Forelimb muscle (tissue), 1 donor: ENCODE results near the gene CELF4. TPM values are rescaled to one million over a fixed set of nuclear protein-coding genes. Genes with fewer than 3 reads are reported as not detected.
A peak's percentile ranks its signal among the peaks of the same experiment; 100 is the strongest.

Experiments
- DNase-seq: peaks from one replicate; pipeline ENCODE4 v3.0.0-alpha.2; 2013; ENCODE audit warnings: low read depth
- polyA plus RNA-seq: library from polyadenylated mRNA; unstranded; fragments of 120-200 nt; gene quantifications from one replicate; pipeline ENCODE4 v1.2.1, GENCODE V29; 2013; ENCODE audit not compliant: insufficient read length

CELF4 gene
- polyA plus RNA-seq, 1 donor: 1.1 TPM

DNA sequence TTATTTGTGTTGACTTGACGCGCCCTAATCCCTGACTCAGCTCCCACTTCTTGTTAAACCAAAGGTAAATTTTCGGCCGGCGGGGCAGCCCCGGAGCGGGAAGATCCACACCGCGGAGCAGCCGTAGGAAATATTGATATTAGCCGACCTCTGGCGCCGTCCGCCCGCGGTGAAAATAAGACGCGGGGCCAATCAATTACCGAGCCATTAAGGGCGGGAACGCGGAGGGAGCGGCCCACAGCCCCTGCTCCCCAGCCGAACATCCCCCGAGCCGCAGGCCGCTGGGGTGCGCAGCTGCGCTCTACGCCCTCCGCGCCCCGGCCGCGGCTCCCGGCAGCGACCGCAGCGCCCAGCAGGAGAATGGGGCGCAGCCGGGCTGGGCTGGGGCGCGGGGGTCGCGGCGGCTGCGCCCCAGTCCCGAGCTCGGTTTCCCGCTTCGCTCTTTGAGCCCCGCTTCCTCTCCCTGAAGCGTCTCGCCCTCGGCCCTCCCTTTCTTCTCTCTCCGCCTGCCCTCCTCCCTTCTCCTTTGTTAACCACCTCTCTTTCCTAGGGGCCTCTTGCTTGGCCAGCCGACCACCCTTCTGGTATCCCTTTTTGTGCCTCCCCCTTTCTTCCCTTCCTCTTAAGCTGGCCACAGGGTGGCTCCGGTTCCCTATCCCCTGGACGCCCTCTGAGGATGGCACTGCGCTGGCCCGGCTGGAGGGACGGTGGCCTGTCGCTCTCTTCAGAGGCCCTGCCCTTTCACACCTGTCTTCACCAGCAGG is 40.9 kb downstream of the CELF4 start:
- no peak for DNase-seq

DNA sequence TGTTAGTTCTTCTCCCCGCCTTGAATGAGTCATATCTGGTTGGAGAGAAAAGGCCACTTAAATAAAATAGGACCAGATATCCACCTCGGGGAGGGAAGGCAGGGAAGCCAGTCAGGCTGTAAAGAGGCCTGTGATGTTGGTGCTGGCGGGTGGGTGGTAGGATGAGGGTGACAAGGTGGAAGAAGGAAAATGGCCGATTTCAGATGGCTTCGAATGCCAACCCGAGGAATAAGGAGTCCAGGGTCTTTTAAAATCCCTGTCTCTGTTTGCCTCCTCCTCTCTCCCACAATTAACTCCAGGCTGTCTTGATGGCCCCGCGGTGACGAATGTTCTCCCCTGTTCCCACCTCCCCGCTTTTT is 41.5 kb downstream of the CELF4 start:
- DNase-seq: no peak

DNA sequence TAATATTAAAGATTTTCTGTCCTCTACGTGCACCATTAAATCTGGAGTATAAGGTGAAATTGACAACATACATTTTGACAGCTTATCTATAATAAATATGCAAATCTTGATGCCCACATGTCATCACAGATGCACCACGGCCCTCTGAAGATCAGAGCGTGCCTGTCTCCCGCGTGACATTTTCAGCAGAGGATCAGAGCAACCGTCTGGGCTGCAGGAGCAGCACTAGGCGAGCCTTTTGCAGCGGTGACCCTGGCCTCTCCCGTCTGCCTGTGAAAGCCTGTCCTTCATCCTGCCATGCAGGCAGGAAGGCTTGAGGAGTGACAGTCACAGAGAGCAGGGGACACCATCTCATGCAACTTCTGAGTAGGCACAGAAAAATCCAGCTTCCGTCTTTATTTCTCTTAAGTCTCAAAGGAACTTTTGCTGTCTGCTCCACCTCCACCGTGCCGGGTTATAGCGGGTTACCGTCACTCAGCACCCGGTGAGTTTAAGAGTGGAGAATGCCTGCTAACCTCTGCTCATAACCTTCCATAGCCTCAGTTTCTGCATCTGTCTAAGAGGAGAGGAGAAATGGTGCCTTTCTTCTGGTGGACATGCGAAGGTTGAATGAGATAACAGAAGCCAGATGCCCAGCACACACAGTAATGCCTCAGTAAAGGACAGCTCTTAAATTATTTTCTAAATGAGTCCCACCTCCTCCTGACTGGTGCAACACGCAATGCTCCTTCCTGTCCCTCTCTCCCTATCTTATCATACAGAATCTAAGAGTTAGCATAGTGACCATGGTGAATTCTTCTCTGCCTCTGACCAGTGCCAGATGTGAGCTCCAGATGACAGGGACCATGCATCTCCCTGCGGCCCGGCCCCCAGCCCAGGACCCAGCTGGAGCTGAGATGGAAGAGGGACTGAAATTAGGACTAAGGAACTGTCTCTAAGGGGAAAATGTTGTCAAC is 43.8 kb downstream of the CELF4 start:
- no peak for DNase-seq

DNA sequence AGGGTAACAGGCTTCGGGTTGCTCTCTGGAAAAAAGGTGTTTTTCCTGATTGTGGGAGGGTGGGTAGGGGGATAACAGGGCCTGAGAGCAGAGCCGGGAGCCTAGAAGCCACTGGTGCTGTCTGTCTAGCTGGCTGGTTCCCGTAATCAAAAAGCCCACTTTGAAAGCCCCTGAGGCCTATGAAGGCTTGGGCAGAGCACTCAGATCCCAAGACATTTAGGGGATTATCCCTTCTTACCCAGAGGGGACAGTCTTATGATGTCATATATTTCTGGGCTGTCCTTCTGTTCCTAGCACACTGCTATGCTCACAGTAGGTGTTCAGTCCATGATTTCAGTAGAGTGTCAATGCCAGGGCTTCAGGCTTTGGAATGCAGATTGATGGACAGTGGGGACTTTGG is 45.1 kb downstream of the CELF4 start:
- DNase-seq: no peak

DNA sequence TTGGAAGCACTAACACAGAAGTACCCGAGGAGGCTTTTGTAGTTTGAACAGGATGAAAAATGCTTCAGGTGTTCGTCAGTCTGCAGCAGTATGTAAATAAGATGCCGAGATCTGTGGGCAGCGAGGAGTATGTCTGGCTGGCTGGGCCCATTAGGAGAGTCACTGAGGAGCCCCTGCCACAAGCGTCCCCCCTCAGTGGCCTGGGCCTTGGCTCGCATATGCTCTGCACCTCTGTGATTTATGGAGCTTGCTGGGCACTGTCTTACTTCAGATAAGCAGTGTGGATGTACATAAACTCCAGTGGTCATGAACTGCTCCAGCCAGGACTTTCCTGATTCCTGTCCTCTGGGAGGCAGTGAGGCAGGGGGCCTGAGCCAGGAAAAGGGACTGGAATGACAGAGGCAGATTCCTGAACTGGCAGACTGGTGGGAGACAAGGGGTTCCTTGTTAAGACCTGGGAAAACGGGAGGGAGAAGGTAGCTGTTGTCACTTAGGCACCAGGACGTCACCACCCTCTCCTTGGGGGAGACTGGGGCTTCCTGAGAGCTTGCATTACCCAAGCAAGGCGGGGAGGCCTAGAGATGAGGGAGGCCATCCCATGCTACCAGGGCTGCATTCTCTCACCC is 46.0 kb downstream of the CELF4 start:
- no peak for DNase-seq

DNA sequence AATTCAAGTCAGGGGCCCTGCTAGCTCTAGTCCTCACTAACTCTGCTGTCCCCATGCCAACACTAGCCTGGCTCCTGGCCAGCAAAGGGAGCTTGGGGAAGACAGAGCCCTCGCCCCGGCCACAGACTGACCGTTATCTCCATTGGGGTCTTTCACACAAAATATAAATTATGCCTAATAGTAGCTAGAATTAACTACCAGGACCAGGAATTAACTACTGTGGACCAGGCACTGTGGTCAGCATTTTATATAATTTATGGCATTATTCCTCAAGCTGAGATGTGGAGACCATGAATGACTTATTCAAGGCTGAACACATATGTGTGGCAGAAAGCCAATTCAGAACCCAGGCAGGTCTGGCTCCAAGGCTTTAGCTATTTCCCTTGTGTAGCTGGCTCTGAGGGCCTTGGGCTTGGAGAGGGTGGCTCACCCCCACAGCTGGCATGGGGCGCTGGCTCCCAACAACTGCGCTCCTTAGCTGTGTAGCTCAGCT is 49.2 kb downstream of the CELF4 start:
- DNase-seq: no peak

DNA sequence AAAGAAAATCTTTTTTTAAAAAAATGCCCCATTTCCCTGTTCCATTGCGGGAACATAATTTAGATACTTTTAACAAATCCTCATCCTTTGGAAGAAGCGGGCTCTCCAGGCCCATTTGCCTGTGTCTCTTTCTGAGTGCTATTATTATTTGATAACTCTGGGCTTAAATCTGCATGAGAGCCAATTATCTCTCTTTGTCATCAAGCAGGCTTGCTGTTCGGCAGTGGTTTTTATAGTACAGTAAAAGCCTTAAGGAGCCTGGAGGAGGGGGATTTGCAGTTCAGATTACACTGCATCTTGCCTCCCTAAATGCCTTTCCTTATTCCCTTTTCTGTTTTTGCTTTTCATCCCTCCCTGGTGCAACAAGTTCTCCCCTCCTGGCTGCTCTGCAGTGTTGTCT is 50.6 kb downstream of the CELF4 start:
- DNase-seq: no peak

DNA sequence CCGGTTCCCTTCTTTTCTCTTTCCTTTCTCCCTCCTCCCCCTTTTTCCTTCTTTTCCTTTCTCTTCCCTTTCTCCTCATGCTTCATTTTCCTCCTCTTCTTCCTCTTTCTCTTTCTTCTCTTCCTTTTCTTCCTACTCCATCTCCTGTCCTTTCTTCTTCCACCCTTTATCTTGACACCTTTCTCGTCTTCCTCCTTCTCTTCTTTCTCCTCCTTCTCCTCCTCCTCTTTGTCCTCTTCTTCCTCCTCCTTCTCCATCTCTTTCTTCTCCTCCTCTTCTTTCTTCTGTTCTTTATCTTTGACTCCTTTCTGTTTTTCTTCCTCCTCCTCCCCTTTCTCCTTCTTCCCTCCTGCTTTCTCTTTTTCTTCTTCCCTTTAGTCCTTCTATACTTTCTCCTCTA is 53.2 kb downstream of the CELF4 start:
- DNase-seq: no peak

DNA sequence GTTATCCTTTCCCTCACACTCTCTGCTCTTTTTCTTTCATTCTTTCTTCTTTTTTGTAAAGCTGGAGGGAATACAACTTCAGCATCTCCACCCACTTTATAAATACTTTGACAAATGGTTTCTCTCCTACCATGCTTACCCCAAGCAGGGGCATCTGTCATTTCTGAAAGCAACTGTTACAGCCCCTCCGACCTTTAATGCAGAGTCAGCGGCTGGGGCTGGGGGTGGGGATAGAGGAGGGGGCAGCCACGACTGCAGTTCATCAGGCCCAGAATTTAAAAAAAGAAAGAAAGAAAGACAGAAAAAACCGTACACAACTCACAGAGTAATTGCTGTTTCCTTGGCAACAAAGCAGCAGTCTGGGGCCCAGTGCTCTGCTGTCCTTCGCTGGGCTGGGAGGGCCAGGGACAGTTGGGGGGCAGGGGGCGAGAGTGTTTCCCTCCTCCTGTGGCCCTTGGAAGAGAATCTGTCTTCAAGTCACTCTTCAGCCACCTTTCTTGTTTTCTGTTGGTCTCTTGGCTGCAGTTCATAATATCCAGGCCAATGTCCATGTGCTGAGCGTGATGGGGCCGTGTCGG is 53.8 kb downstream of the CELF4 start:
- no peak for DNase-seq

DNA sequence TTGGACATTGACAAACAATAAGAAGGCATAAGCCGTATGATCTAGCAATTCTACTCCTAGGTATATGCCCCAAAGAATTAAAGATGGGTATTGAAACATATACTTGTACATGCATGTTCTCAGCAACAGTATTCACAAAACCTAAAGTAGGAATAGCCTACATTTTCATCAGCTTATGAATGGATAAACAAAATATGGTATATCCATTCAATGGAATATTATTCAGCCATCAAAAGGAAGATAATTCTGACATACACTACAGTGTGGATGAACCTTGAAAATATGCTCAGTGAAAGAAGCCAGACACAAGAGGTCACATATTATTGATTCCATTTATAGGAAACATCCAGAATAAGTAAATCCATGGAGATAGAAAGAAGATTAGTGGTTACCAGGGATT is 56.0 kb downstream of the CELF4 start:
- no peak for DNase-seq

DNA sequence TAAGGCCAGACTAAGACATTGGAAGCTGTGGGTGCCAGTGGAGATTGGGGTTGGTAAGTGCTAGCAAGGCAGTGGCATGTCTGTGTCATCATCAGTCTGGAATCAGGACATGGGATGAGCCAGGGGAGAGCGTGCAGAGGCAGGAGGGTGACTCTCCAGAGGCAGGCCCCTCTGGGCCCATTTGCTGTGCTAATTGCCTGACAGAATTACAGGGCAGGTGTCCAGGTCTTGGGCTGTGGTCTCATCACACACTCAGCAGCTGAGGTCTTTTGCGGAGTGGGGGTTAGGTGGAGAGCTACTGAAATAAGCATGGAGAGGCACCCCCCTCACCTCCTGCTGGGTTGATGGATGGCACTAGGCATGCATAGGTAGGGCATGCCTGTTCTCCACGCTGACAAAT is 57.4 kb downstream of the CELF4 start:
- DNase-seq: no peak

DNA sequence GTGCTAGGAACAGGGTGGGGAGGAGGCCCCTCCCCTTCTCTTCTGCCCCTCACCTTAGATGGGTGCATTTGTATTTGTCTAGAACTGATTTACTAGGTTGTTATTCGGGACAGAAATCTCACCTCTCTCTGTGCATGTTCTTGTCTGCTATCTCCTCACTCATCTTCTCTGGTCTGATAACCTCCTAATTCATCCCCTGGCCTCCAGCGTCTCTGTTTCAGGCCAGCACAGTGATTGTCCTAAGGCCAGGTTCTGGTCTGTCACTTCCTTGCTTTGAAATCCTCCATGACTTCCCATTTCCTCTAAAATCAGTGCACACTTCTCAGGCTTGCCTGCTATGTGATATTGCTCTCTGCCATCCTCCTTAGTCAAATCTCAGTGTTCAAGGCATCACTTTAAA is 58.4 kb downstream of the CELF4 start:
- no peak for DNase-seq

DNA sequence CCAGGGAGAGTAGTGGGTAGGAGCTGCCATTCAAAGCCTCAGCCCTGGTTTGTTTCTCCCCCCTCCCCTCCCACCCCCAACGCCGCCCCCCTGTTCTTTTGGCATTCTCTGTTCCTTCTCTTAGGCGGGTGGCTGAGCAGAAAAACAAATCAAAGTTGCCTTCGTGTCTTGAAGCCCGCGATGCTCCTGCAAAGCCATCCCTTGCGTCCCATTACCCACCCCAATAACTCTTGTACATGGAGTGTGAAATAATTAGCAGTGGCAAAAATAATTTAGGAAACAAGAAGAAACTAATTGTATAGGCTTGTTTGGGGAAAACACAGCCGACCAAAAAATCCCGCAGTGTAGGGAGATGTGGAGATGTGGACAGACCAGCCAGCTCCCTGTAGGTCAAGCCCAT is 59.6 kb downstream of the CELF4 start:
- DNase-seq: no peak

DNA sequence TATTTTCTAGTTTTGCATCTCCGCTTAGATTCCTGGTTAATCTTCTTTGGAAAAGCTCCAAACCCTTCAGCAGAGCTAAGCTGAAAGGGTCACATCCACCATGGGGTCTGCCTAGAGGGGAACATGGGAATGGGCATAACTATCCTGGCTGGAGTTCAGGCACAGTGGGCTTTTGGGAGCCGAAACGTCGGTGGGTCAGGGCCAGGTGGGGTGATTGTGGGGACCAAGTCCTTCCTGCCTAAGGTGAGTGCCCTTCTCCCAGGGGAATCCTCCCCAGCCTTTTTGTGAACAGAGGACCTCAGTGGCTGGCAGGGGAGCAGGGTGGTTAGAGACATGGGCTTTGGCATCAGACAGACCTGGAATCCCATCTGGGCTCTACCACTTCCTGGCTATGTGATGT is 60.3 kb downstream of the CELF4 start:
- DNase-seq: no peak

DNA sequence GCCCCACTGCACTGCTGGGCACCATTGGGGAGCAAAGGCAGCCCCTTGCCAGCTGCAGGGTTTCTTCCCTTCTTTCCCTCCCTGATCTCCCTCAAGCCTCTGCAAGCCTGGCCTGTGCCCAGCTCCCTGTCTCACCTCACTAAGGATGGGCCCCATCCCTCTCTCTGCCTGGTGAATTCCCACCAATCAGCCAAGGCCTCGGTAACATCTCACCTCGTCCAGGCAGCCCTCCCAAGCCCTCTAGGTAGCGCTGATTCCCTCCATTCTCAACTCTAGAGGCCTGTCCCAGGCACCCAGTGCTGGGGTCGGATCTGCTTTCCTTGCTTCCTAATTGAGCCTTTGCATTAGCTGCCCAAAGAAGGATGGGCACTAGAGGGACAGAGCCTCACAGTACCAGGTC is 63.0 kb downstream of the CELF4 start:
- DNase-seq: no peak

DNA sequence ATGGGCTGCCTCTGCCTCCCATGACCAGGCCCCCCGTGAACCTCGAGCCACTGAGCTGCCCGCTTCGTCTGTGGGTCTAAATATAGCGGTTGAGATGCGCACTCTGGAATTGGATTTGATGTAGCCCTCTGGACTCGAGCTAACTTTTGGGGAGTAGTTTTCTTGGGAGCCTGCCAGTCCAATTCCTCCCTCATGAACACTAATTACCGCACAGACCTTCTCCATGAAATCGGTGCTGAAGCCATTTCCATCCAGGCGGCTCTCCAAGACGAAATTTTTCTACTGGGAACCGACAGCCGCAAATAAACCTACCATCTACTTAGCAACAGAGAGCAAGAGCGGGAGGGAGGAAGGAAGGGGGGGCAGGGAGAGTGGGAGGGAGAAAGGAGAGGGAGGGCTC is 63.6 kb downstream of the CELF4 start:
- peak; percentile 32 for DNase-seq

DNA sequence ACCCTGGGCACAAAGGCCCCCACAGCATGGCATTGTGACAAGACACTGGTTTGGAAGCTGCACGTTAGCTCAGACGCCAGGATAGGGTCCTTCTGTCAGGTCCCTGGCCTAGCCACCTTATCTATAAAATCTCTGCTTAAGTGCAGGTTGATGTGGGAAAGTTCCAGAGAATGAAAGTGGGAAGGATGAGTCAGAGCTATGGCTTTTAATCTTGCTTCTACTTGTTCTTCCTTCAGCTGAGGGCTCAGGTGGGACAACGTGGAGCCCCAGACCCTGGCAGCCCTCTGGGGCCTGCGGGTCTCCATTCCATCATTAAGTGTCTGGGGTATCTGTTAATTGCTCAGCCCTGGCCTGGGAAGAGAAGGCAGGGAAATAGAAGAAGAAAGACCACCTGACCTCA is 64.5 kb downstream of the CELF4 start:
- DNase-seq: no peak

DNA sequence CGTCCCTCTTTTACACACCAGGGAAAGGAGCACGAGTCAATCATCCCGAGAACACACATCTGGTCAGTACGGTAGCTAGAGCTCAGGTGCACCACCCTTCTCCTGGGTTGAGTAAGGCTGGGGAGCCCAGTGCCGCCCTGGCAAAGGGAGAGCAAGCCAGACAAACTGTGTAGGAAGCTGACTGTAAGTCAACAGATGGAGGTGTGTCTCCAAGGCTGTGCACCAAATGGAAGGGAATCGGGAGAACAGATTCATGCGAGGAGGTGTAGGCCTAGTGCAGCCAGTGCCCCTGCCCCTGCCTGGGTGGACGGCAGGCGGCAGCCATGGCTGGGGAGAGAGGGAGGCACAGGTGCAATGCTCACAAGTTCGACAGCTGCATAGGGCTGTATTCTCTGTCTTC is 65.7 kb downstream of the CELF4 start:
- no peak for DNase-seq

DNA sequence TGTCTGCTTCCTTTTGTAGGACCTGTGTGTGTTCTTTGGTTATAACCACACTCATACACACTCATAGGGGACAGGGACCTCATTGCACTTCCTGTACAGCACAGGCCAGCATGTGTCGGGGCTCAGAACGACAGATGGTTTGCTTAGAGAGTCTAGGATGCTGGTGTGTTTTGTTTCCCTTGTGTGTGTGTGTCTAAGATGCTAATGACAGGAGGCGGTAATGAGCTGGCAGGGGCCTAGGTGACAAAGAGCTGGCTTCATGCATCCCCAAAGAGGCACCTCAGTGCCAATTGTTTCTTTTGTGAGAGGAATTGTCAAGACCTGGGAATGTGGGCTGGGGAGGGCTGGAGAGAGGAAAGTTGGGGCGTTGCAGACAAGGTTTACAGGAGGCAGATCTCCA is 66.6 kb downstream of the CELF4 start:
- DNase-seq: no peak

DNA sequence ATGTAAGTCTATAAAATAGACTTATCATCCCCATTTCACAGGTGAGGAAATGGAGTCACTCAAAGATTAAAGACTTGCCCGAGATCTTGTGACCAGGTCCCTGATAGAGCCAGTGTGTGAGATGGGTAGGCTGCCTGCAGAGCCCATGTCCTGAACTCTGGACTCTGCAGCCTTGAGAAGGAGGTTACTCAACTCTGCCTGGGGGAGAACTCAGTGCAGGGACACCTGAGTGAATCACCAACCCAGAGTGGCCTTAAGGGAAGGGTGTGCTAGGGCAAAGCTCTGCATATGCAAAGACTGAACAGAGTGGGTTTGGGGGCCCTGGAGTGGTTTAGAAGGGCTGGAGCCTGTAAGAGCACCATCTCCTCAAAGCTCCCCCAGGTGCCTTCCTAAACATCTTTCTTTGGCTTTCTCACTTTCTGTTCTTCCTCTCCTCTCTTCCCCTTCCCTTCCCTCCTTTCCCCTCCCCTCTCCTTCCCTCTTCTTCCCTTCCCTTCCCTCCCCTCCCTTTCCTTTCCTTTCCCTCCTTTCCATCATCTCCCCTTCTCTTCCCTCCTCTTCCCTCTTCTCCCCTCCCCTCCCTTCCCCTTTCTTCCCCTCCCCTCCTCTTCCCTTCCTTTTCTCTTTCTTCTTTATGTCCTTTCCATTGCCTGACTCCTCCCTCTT is 67.6 kb downstream of the CELF4 start:
- DNase-seq: no peak

DNA sequence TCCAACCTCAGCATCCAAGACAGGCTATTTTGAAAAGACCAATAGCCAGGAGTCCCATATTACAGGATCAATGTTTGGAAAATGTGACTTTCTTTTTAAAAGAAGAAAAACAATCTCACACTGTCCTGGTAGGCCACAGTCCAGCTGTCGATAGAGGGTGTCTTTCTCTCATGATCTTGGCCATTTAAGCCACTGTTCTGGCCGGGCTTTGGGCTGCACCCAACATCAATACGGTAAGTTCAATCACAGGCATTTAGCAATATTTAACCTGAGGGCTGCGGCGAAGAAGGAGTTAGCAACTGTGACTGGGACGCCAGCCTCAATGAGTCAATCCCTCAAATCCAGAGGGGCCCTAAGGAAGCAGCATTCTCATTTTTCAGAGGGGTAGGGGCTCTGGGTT is 69.0 kb downstream of the CELF4 start:
- DNase-seq: no peak

DNA sequence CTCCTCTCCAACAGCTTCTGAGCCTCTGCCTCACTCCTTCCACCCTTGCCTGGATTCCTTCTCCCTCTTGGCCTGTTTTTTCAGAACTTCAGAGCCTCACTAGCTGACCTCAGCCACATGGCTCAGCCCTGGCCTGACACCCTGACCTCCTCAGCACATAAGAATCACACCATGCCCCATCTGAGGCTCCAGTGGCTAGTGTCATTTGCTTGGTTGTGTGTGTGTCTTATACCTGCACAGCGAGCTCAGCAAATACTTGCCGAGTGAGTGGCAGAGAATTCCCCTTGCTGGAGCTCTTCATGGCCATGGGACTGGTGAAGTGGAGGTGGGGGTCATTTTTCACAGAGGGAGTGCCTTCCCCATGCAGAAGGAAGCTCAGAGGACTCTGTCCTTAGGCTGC is 70.2 kb downstream of the CELF4 start:
- DNase-seq: no peak
